Mesothelial cell of epicardium (in vitro differentiated cells): Measurements from ENCODE around the gene ALKBH6. TPM values are rescaled to one million over a fixed set of nuclear protein-coding genes. Genes with fewer than 3 reads are reported as not detected.

Source experiments
- DNase-seq, 2 experiments: peaks; one replicate each; pipeline ENCODE4 v3.0.0; 2021; ENCODE audit warnings: low spot score in 2 of 2; ENCODE audit not compliant: unreplicated experiment in 2 of 2
- H3K27ac Mint-ChIP-seq: 2 replicates; pipeline ENCODE4 v1.8.0; 2021; ENCODE audit warnings: mixed read lengths
- H3K27me3 Mint-ChIP-seq: 2 replicates; pipeline ENCODE4 v1.8.0; 2021; ENCODE audit warnings: low read depth, mixed read lengths
- H3K36me3 Mint-ChIP-seq: 2 replicates; pipeline ENCODE4 v1.8.0; 2021; ENCODE audit warnings: mixed read lengths
- H3K4me1 Mint-ChIP-seq: 2 replicates; pipeline ENCODE4 v1.8.0; 2021; ENCODE audit warnings: mixed read lengths
- H3K4me3 Mint-ChIP-seq: 2 replicates; pipeline ENCODE4 v1.8.0; 2021; ENCODE audit warnings: mild to moderate bottlenecking, moderate library complexity, mixed read lengths
- H3K9me3 Mint-ChIP-seq: 2 replicates; pipeline ENCODE4 v1.8.0; 2021; ENCODE audit warnings: mixed read lengths
- total RNA-seq: library from RNA; stranded (reverse); gene quantifications from 3 replicates; pipeline ENCODE4 v1.2.1, GENCODE V29; 2021
- TF ChIP-seq, protein P1 (sequence below): fragments of 200-600 bp; sonication (generic); IDR thresholded peaks from one replicate; pipeline ENCODE4 v1.5.0; 2021; ENCODE audit warnings: antibody characterized with exemption; ENCODE audit not compliant: unreplicated experiment

ALKBH6 gene
- total RNA-seq, 1 donor from 2014 or later, result 28.9 TPM

- Mint-ChIP-seq H3K27ac (no peak overlapping the region), H3K27me3 (no peaks in the 10 kb centered on the region), H3K36me3 (peaks cover 35% of the 10 kb centered on the region), H3K9me3 (no peaks in the 10 kb centered on the region), H3K4me1 (peaks cover 2% of the 10 kb centered on the region), H3K4me3 (no peak overlapping the region)
- TF ChIP-seq, protein P1, sequence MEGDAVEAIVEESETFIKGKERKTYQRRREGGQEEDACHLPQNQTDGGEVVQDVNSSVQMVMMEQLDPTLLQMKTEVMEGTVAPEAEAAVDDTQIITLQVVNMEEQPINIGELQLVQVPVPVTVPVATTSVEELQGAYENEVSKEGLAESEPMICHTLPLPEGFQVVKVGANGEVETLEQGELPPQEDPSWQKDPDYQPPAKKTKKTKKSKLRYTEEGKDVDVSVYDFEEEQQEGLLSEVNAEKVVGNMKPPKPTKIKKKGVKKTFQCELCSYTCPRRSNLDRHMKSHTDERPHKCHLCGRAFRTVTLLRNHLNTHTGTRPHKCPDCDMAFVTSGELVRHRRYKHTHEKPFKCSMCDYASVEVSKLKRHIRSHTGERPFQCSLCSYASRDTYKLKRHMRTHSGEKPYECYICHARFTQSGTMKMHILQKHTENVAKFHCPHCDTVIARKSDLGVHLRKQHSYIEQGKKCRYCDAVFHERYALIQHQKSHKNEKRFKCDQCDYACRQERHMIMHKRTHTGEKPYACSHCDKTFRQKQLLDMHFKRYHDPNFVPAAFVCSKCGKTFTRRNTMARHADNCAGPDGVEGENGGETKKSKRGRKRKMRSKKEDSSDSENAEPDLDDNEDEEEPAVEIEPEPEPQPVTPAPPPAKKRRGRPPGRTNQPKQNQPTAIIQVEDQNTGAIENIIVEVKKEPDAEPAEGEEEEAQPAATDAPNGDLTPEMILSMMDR, result no peak
- no peak for DNase-seq
These were observed 12.3 kb upstream of the ALKBH6 start for GRCh38 chr19:36026091-36026876.

- Mint-ChIP-seq H3K36me3 (peaks cover 37% of the 10 kb centered on the region), H3K4me3 (no peak overlapping the region), H3K4me1 (no peaks in the 10 kb centered on the region), H3K27me3 (no peaks in the 10 kb centered on the region), H3K9me3 (no peaks in the 10 kb centered on the region), H3K27ac (no peak overlapping the region)
- TF ChIP-seq, protein P1, result no peak
- no peak for DNase-seq
These were observed 11.5 kb upstream of the ALKBH6 start for GRCh38 chr19:36025541-36025940.

GRCh38 chr19:36023432-36023831 lies 9.4 kb upstream of the ALKBH6 start:
- TF ChIP-seq, protein P1, result no peak
- Mint-ChIP-seq H3K4me1 (no peaks in the 10 kb centered on the region), H3K27ac (no peak overlapping the region), H3K27me3 (no peaks in the 10 kb centered on the region), H3K36me3 (peaks cover 30% of the 10 kb centered on the region), H3K9me3 (no peaks in the 10 kb centered on the region), H3K4me3 (no peak overlapping the region)
- DNase-seq, result no peak

DNA sequence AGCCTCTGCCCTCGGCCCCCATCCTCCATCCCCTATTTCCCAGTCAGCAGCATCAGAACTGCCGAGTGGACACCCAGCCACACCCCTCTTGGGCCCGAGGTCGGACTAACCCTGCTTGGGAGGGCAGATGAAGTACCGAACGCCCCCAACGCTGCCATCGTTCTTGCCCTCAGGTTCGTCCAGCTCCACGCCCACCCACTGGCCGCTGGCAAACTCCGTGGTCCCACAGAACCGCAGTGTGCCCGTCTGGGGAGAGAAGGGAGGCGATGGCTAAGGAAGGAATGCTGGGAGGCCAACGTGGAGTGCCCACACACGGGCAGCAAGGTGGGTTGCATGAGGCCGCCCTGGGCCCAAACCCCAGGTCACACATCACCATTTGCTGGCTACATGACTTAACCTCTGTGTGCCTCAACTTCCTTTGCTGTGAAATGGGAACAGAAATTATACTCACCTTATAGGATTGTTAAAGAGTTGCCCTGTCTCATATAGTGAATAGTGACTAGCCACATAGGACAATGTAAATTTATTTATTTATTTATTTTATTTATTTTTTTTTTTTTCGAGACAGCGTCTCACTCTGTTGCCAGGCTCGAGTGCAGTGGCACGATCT lies 5.2 kb upstream of the ALKBH6 start:
- peaks cover 36% of the 10 kb centered on the region for H3K36me3 Mint-ChIP-seq

GRCh38 chr19:36013280-36014011 lies 567 bp downstream of the ALKBH6 start:
- peaks cover 14% of the 10 kb centered on the region for H3K36me3 Mint-ChIP-seq
- DNase-seq, result no peak
- peaks cover 2% of the 10 kb centered on the region for H3K27me3 Mint-ChIP-seq
- TF ChIP-seq, protein P1, result no peak
- H3K27ac Mint-ChIP-seq, result peak overlapping the region; percentile 71
- peak overlapping the region; percentile 99 for H3K4me3 Mint-ChIP-seq
- peaks cover 26% of the 10 kb centered on the region for H3K4me1 Mint-ChIP-seq
- no peaks in the 10 kb centered on the region for H3K9me3 Mint-ChIP-seq

More for the DNA sequence above, 5.2 kb upstream of the ALKBH6 start:
- Mint-ChIP-seq H3K27me3 (no peaks in the 10 kb centered on the region), H3K27ac (no peak overlapping the region), H3K4me1 (peaks cover 5% of the 10 kb centered on the region), H3K9me3 (no peaks in the 10 kb centered on the region), H3K4me3 (no peak overlapping the region)
- DNase-seq, result no peak
- TF ChIP-seq, protein P1, result no peak
